Measurements from ENCODE around the gene ARHGEF28. TPM values are rescaled to one million over a fixed set of nuclear protein-coding genes. Genes with fewer than 3 reads are reported as not detected.

The ARHGEF28 gene
- total and polyA plus RNA-seq, 9 of the 15 experiments (the other 6 are each of a cell fraction or from before 2014, with no cell fraction given): 0.27 TPM; not detected in 8

- TF ChIP-seq KAT8 (IDR thresholded peaks at IDR 0.05; ENCODE audit: low read depth): no peak
- no peak for TF ChIP-seq ZNF12 (CRISPR knock-in tag; IDR thresholded peaks at IDR 0.05)
- TF ChIP-seq ARID2 (IDR thresholded peaks at IDR 0.05): no peak
These were observed 67.0 kb downstream of the ARHGEF28 start (continued) for GRCh38 chr5:73692981-73693380.

- H3K4me3 ChIP-seq: no peak overlapping the region
- no peaks in the 10 kb centered on the region for H3K36me3 ChIP-seq (ENCODE audit: control insufficient read depth, insufficient read depth, low read length)
- no peak overlapping the region for H3K4me2 ChIP-seq (ENCODE audit: insufficient read depth, low read length)
- in situ Hi-C loops (cut with MboI) (no loop called here), intact Hi-C loops (cut with micrococcal nuclease) (loop anchor here (5.0 to 10.0 kb wide), 2 partner anchors 101 to 179 kb away; no protein-coding TSS in a partner anchor)
- POLR2A ChIA-PET: no interaction called here
- no peak overlapping the region for H2AFZ ChIP-seq (ENCODE audit: low read depth, low read length)
- no peaks in the 10 kb centered on the region for H3K9me1 ChIP-seq (ENCODE audit: control insufficient read depth, insufficient read depth, low read length)
- no peak overlapping the region for H3K27ac ChIP-seq (ENCODE audit: extremely low read depth, low read depth, low read length)
- BruUV-seq (replicated peaks): no TSS peak
- FAIRE-seq (no peak), DNase-seq (ENCODE audit: extremely low read depth in 1 of 4, low spot score in 3 of 4) (peak in 1 of 4 experiments; percentile 12), ATAC-seq (no peak)
- H3K9me3 ChIP-seq (replicated peaks; ENCODE audit: control insufficient read depth, insufficient read depth, low read depth, low read length): no peaks in the 10 kb centered on the region
- 0% methylated on average over 4 of the region's 4 CpGs for WGBS (ENCODE audit: insufficient coverage, low coverage, missing lambda C conversion rate)
- no peaks in the 10 kb centered on the region for H4K20me1 ChIP-seq (replicated peaks; ENCODE audit: control insufficient read depth, insufficient read depth, low read length)
- TF ChIP-seq CTCF (IDR thresholded peaks at IDR 0.05 in 2 of 3, conservative IDR thresholded peaks at IDR 0.05 in 1 of 3; ENCODE audit: insufficient read depth in 2 of 3, low read depth in 1 of 3, low read length in 3 of 3) (peak; percentile 26 to 59 (median 52); a peak in 4 of 6 replicates), PPARD (CRISPR knock-in tag; IDR thresholded peaks at IDR 0.05) (no peak), RAD21 (CRISPR knock-in tag; conservative IDR thresholded peaks at IDR 0.05 in 1 of 2, IDR thresholded peaks at IDR 0.05 in 1 of 2) (peak; percentile 37 to 39)
- CTCF ChIA-PET (ENCODE audit: low intra/inter-chr PET ratio): interaction anchor here (0.6 kb wide), 2 partner anchors 101 to 102 kb away, joined by 3 read pairs; no protein-coding TSS in a partner anchor
- peaks cover 0 to 2% of the 10 kb centered on the region in 2 experiments; a peak in 2 of 5 replicates for H3K27me3 ChIP-seq (ENCODE audit: control insufficient read depth in 2 of 2, insufficient read depth in 2 of 2, low read length in 2 of 2)
- no peaks in the 10 kb centered on the region for H3K4me1 ChIP-seq (replicated peaks in 1 of 2; ENCODE audit: control insufficient read depth in 2 of 2, insufficient read depth in 2 of 2, low read length in 2 of 2)
- no peak overlapping the region for H3K9ac ChIP-seq (ENCODE audit: insufficient read depth in 1 of 2, low read depth in 2 of 2, low read length in 2 of 2)
- no peaks in the 10 kb centered on the region for H3K79me2 ChIP-seq (ENCODE audit: control insufficient read depth, insufficient read depth, low read length)
These were observed 67.6 kb downstream of the ARHGEF28 start for GRCh38 chr5:73693573-73694061.
